Subcutaneous abdominal adipose tissue (tissue), 5 donors: ENCODE results near the gene FHOD1.
A peak's percentile ranks its signal among the peaks of the same experiment; 100 is the strongest.

Experiments used
- H3K27ac ChIP-seq: one replicate; pipeline ENCODE4 v1.7.0; 2013; ENCODE audit warnings: low read depth, mild to moderate bottlenecking, inconsistent platforms, low read length, moderate library complexity
- H3K27me3 ChIP-seq, 5 donors: one replicate each; pipeline ENCODE4 v1.7.0; 2013; ENCODE audit warnings: low read length in 5 of 5, inconsistent platforms in 1 of 5; ENCODE audit not compliant: control insufficient read depth in 5 of 5, insufficient read depth in 4 of 5
- H3K36me3 ChIP-seq, 5 donors: one replicate each; pipeline ENCODE4 v1.7.0; 2013; ENCODE audit warnings: low read length in 5 of 5; ENCODE audit not compliant: control insufficient read depth in 5 of 5, insufficient read depth in 5 of 5
- H3K4me1 ChIP-seq, 5 donors: one replicate each; pipeline ENCODE4 v1.7.0; 2013; ENCODE audit warnings: low read length in 5 of 5, mild to moderate bottlenecking in 3 of 5, moderate library complexity in 1 of 5; ENCODE audit not compliant: control insufficient read depth in 5 of 5, insufficient read depth in 5 of 5
- H3K4me3 ChIP-seq, 5 donors: one replicate each; pipeline ENCODE4 v1.7.0; 2013; ENCODE audit warnings: low read length in 5 of 5, low read depth in 1 of 5
- H3K9ac ChIP-seq, 5 donors: one replicate each; pipeline ENCODE4 v1.7.0; 2013; ENCODE audit warnings: low read length in 5 of 5, mild to moderate bottlenecking in 4 of 5, moderate library complexity in 3 of 5
- H3K9me3 ChIP-seq, 5 donors: one replicate each; pipeline ENCODE4 v1.7.0; 2013; ENCODE audit warnings: low read length in 5 of 5; ENCODE audit not compliant: control insufficient read depth in 5 of 5
- donor health status: healthy.
- donor health status: healthy.
- donor health status: healthy.
- donor health status: healthy.
- donor health status: healthy.

FHOD1 gene

GRCh38 chr16:67193536-67193935 is 53.7 kb downstream of the FHOD1 start:
- Histone ChIP-seq H3K4me1 (peaks cover 19 to 64% (median 41%) of the 10 kb centered on the region in 5 donors), H3K27me3 (no peaks in the 10 kb centered on the region), H3K36me3 (peaks cover 0 to 51% (median 47%) of the 10 kb centered on the region in 5 donors), H3K9me3 (no peaks in the 10 kb centered on the region), H3K27ac (no peak overlapping the region), H3K9ac (peak overlapping the region; percentile 29 to 100 (median 92)), H3K4me3 (peak overlapping the region in 3 of 5 donors; percentile 75 to 98 (median 94))

- Histone ChIP-seq H3K36me3 (peaks cover 0 to 45% (median 41%) of the 10 kb centered on the region in 5 donors), H3K27ac (peak overlapping the region; percentile 79), H3K27me3 (no peaks in the 10 kb centered on the region), H3K9ac (peak overlapping the region; percentile 84 to 100 (median 96)), H3K9me3 (no peaks in the 10 kb centered on the region), H3K4me3 (peak overlapping the region; percentile 75 to 98 (median 95)), H3K4me1 (peaks cover 18 to 59% (median 34%) of the 10 kb centered on the region in 5 donors)
Measured at GRCh38 chr16:67192781-67193361, 54.4 kb downstream of the FHOD1 start.

GRCh38 chr16:67191995-67192681 is 55.1 kb downstream of the FHOD1 start, which contains the start of gene E2F4:
Gene E2F4, plus strand, starts transcription at chr16:67192155. Its CDS starts 73 bp downstream, at chr16:67192228.
- Histone ChIP-seq H3K36me3 (peaks cover 0 to 40% (median 34%) of the 10 kb centered on the region in 5 donors), H3K9me3 (no peaks in the 10 kb centered on the region), H3K27me3 (no peaks in the 10 kb centered on the region), H3K4me3 (peak within 1 kb of the TSS; percentile 75 to 98 (median 95)), H3K9ac (peak within 1 kb of the TSS; percentile 84 to 100 (median 96)), H3K4me1 (peaks cover 18 to 52% (median 27%) of the 10 kb centered on the region in 5 donors), H3K27ac (peak within 1 kb of the TSS; percentile 79)

- Histone ChIP-seq H3K9ac (no peak overlapping the region), H3K4me3 (peak overlapping the region in 4 of 5 donors; percentile 53 to 98 (median 84)), H3K27ac (no peak overlapping the region)
Measured at GRCh38 chr16:67191411-67191994, 55.8 kb downstream of the FHOD1 start.

GRCh38 chr16:67190448-67191399 is 56.6 kb downstream of the FHOD1 start:
- H3K27ac ChIP-seq: no peak overlapping the region
- no peaks in the 10 kb centered on the region for H3K9me3 ChIP-seq
- H3K9ac ChIP-seq: no peak overlapping the region
- H3K36me3 ChIP-seq: peaks cover 0 to 26% (median 23%) of the 10 kb centered on the region in 5 donors
- H3K4me3 ChIP-seq: peak overlapping the region in 4 of 5 donors; percentile 32 to 56 (median 42)
- H3K4me1 ChIP-seq: peaks cover 18 to 53% (median 27%) of the 10 kb centered on the region in 5 donors
- H3K27me3 ChIP-seq: no peaks in the 10 kb centered on the region

More at GRCh38 chr16:67191411-67191994, 55.8 kb downstream of the FHOD1 start:
- H3K9me3 ChIP-seq: no peaks in the 10 kb centered on the region
- H3K36me3 ChIP-seq: peaks cover 0 to 34% (median 29%) of the 10 kb centered on the region in 5 donors
- no peaks in the 10 kb centered on the region for H3K27me3 ChIP-seq
- H3K4me1 ChIP-seq: peaks cover 18 to 50% (median 26%) of the 10 kb centered on the region in 5 donors

- Histone ChIP-seq H3K27me3 (no peaks in the 10 kb centered on the region), H3K27ac (no peak within 1 kb of the TSS), H3K4me3 (peak within 1 kb of the TSS in 4 of 5 donors; percentile 32 to 56 (median 42)), H3K9ac (peak within 1 kb of the TSS in 1 of 5 donors; percentile 33), H3K36me3 (peaks cover 0 to 20% (median 16%) of the 10 kb centered on the region in 5 donors), H3K4me1 (peaks cover 18 to 60% (median 34%) of the 10 kb centered on the region in 5 donors), H3K9me3 (no peaks in the 10 kb centered on the region)
Measured at GRCh38 chr16:67190041-67190440, 57.2 kb downstream of the FHOD1 start, which contains the start of gene EXOC3L1. Gene EXOC3L1, minus strand, starts transcription at chr16:67190136. Its CDS starts 460 bp downstream, at chr16:67189676.

- peaks cover 15 to 63% (median 41%) of the 10 kb centered on the region in 5 donors for H3K4me1 ChIP-seq
- no peak overlapping the region for H3K27ac ChIP-seq
- H3K36me3 ChIP-seq: peaks cover 0 to 7% (median 4%) of the 10 kb centered on the region in 5 donors
- no peaks in the 10 kb centered on the region for H3K9me3 ChIP-seq
- no peaks in the 10 kb centered on the region for H3K27me3 ChIP-seq
- no peak overlapping the region for H3K4me3 ChIP-seq
- H3K9ac ChIP-seq: no peak overlapping the region
Measured at GRCh38 chr16:67188798-67189197, 58.5 kb downstream of the FHOD1 start.

GRCh38 chr16:67188323-67188722 is 59.0 kb downstream of the FHOD1 start:
- Histone ChIP-seq H3K27me3 (no peaks in the 10 kb centered on the region), H3K9ac (no peak overlapping the region), H3K36me3 (peaks cover 0 to 3% (median 0%) of the 10 kb centered on the region in 5 donors), H3K4me1 (peaks cover 13 to 60% (median 37%) of the 10 kb centered on the region in 5 donors), H3K4me3 (no peak overlapping the region), H3K27ac (no peak overlapping the region), H3K9me3 (no peaks in the 10 kb centered on the region)
